ENCODE data around the gene ATP11B. TPM values are rescaled to one million over a fixed set of nuclear protein-coding genes. Genes with fewer than 3 reads are reported as not detected.
"Not testable (repeated sequence)": the region's sequence is repeated elsewhere in the genome, so short reads cannot be mapped to it uniquely, and the experiment has no call there.

Gene ATP11B
- total and polyA plus RNA-seq, 10 of the 15 experiments (the other 5 are each of a cell fraction or from before 2014, with no cell fraction given) = 10.3 to 66.9 (median 36.7) TPM

DNA sequence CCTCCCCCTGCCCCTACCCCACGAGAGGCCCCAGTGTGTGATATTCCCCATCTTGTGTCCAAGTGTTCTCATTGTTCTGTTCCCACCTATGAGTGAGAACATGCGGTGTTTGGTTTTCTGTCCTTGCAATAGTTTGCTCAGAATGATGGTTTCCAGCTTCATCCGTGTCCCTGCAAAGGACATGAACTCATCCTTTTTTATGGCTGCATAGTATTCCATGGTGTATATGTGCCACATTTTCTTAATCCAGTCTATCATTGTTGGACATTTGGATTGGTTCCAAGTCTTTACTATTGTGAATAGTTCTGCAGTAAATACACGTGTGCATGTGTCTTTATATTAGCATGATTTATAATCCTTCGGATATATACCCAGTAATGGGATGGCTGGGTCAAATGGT is 29.0 kb downstream of the ATP11B start:
- H3K9me3 ChIP-seq (replicated peaks; ENCODE audit: control insufficient read depth, insufficient read depth, low read length); FAIRE-seq; H3K4me2 ChIP-seq (ENCODE audit: control insufficient read depth, insufficient read depth); H2AFZ ChIP-seq (ENCODE audit: control insufficient read depth, low read depth, low read length); H3K36me3 ChIP-seq (ENCODE audit: control insufficient read depth in 2 of 2, insufficient read depth in 2 of 2, low read length in 1 of 2); DNase-seq (ENCODE audit: low read depth, low spot score); BruUV-seq (replicated peaks); H3K9ac ChIP-seq (ENCODE audit: control insufficient read depth, insufficient read depth, low read length); intact Hi-C loops (cut with micrococcal nuclease; ENCODE audit: unreplicated experiment); H4K20me1 ChIP-seq (ENCODE audit: control insufficient read depth, insufficient read depth); H3K27ac ChIP-seq (ENCODE audit: control insufficient read depth, insufficient read depth); ATAC-seq; POLR2A ChIA-PET; H3K27me3 ChIP-seq (replicated peaks in 1 of 2; ENCODE audit: control insufficient read depth in 2 of 2, insufficient read depth in 2 of 2, low read length in 1 of 2); H3K4me3 ChIP-seq; H3K4me1 ChIP-seq (ENCODE audit: control insufficient read depth, insufficient read depth, low read length); in situ Hi-C loops (cut with MboI); RAD21 ChIA-PET (ENCODE audit: unreplicated experiment): not testable (repeated sequence)
- peaks cover 40% of the 10 kb centered on the region for H3K79me2 ChIP-seq (ENCODE audit: control insufficient read depth, insufficient read depth, low read length)
- SMC1A ChIA-PET (ENCODE audit: uncharacterized antibody, unreplicated experiment) = interaction anchor here (1.4 kb wide), 1 partner anchor 108 kb away, joined by 4 read pairs; no protein-coding TSS in a partner anchor
- WGBS (ENCODE audit: insufficient coverage, insufficient replicate concordance, low lambda C conversion rate, missing lambda C conversion rate) = 96% methylated on average over 5 of the region's 5 CpGs
- CTCF ChIA-PET = interaction anchor here (1.7 kb wide), 1 partner anchor 108 kb away, joined by 6 read pairs; no protein-coding TSS in a partner anchor

DNA sequence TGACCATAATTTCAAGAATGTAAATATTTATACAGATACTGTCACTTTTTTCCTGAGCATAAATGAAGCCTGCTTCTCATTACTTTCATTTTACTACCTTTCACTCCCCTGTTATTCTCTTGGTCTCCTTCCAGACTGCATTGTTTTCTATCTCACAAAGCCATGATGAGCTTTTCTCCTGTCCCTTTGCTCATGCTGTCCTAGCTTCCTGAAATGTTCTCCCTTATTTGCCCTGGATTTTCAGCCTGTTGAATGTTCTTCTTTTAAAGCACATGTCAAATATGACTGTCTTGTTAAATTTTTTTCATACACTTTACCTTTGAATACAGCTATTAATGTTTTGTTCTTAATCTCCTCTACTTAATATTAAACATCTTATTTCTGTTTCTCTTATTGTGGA is 31.7 kb downstream of the ATP11B start:
- Histone ChIP-seq H3K9ac (ENCODE audit: control insufficient read depth, insufficient read depth, low read length) (no peak overlapping the region), H3K79me2 (ENCODE audit: control insufficient read depth, insufficient read depth, low read length) (peaks cover 22% of the 10 kb centered on the region), H3K27ac (ENCODE audit: control insufficient read depth, insufficient read depth) (no peak overlapping the region), H3K4me2 (ENCODE audit: control insufficient read depth, insufficient read depth) (no peak overlapping the region), H3K9me3 (replicated peaks; ENCODE audit: control insufficient read depth, insufficient read depth, low read length) (no peaks in the 10 kb centered on the region; the same call in 1 of the 3 replicates), H3K36me3 (ENCODE audit: control insufficient read depth in 2 of 2, insufficient read depth in 2 of 2, low read length in 1 of 2) (peaks cover under 1 to 10% of the 10 kb centered on the region in 2 experiments; a peak in 3 of 4 replicates), H3K4me3 (no peak overlapping the region), H4K20me1 (ENCODE audit: control insufficient read depth, insufficient read depth) (no peaks in the 10 kb centered on the region), H2AFZ (ENCODE audit: control insufficient read depth, low read depth, low read length) (no peak overlapping the region), H3K27me3 (replicated peaks in 1 of 2; ENCODE audit: control insufficient read depth in 2 of 2, insufficient read depth in 2 of 2, low read length in 1 of 2) (no peaks in the 10 kb centered on the region), H3K4me1 (ENCODE audit: control insufficient read depth, insufficient read depth, low read length) (no peaks in the 10 kb centered on the region)
- intact Hi-C loops (cut with micrococcal nuclease; ENCODE audit: unreplicated experiment) = no loop called here
- POLR2A ChIA-PET = interaction anchor here (0.7 to 1.2 kb wide), 2 partner anchors 32 to 36 kb away, joined by 3 to 4 read pairs; no protein-coding TSS in a partner anchor
- RAD21 ChIA-PET (ENCODE audit: unreplicated experiment) = interaction anchor here (1.8 kb wide), 1 partner anchor 110 kb away, joined by 5 read pairs; no protein-coding TSS in a partner anchor
- no TSS peak for BruUV-seq (replicated peaks)
- SMC1A ChIA-PET (ENCODE audit: uncharacterized antibody, unreplicated experiment) = interaction anchor here (0.7 to 10.2 kb wide), 4 partner anchors 9 to 109 kb away, joined by 3 to 66 read pairs (median 6); no protein-coding TSS in a partner anchor
- DNase-seq (ENCODE audit: low read depth, low spot score) (no peak), ATAC-seq (no peak), FAIRE-seq (no peak)
- in situ Hi-C loops (cut with MboI) = no loop called here
- CTCF ChIA-PET = interaction anchor here (1.5 to 2.1 kb wide), 3 partner anchors 9 to 110 kb away, joined by 5 to 6 read pairs (median 5); no protein-coding TSS in a partner anchor
- no peak for TF ChIP-seq RAD51 (IDR thresholded peaks at IDR 0.05)
- no peak for TF ChIP-seq YY1 (IDR thresholded peaks at IDR 0.05; ENCODE audit: low read depth, low read length)
- no peak for TF ChIP-seq STAT3 (IDR thresholded peaks at IDR 0.05; ENCODE audit: low read depth, low read length)
- TF ChIP-seq, protein P1, sequence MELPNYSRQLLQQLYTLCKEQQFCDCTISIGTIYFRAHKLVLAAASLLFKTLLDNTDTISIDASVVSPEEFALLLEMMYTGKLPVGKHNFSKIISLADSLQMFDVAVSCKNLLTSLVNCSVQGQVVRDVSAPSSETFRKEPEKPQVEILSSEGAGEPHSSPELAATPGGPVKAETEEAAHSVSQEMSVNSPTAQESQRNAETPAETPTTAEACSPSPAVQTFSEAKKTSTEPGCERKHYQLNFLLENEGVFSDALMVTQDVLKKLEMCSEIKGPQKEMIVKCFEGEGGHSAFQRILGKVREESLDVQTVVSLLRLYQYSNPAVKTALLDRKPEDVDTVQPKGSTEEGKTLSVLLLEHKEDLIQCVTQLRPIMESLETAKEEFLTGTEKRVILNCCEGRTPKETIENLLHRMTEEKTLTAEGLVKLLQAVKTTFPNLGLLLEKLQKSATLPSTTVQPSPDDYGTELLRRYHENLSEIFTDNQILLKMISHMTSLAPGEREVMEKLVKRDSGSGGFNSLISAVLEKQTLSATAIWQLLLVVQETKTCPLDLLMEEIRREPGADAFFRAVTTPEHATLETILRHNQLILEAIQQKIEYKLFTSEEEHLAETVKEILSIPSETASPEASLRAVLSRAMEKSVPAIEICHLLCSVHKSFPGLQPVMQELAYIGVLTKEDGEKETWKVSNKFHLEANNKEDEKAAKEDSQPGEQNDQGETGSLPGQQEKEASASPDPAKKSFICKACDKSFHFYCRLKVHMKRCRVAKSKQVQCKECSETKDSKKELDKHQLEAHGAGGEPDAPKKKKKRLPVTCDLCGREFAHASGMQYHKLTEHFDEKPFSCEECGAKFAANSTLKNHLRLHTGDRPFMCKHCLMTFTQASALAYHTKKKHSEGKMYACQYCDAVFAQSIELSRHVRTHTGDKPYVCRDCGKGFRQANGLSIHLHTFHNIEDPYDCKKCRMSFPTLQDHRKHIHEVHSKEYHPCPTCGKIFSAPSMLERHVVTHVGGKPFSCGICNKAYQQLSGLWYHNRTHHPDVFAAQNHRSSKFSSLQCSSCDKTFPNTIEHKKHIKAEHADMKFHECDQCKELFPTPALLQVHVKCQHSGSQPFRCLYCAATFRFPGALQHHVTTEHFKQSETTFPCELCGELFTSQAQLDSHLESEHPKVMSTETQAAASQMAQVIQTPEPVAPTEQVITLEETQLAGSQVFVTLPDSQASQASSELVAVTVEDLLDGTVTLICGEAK (IDR thresholded peaks at IDR 0.05; ENCODE audit: borderline replicate concordance) = no peak
- TF ChIP-seq, protein P2, sequence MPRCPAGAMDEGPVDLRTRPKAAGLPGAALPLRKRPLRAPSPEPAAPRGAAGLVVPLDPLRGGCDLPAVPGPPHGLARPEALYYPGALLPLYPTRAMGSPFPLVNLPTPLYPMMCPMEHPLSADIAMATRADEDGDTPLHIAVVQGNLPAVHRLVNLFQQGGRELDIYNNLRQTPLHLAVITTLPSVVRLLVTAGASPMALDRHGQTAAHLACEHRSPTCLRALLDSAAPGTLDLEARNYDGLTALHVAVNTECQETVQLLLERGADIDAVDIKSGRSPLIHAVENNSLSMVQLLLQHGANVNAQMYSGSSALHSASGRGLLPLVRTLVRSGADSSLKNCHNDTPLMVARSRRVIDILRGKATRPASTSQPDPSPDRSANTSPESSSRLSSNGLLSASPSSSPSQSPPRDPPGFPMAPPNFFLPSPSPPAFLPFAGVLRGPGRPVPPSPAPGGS (IDR thresholded peaks at IDR 0.05; ENCODE audit: borderline replicate concordance, insufficient read depth, low read depth, low read length, poor library complexity, severe bottlenecking) = no peak
- no peak for TF ChIP-seq POLR2AphosphoS5 (IDR thresholded peaks at IDR 0.05; ENCODE audit: low read length)
- no peak for TF ChIP-seq MTA2 (IDR thresholded peaks at IDR 0.05; ENCODE audit: low read depth)
- no peak for TF ChIP-seq TCF3 (IDR thresholded peaks at IDR 0.05; ENCODE audit: borderline replicate concordance, insufficient read depth, low read depth, low read length)
